Type B pancreatic cell (in vitro differentiated cells): ENCODE measurements around the gene DNAJB7. TPM values are rescaled to one million over a fixed set of nuclear protein-coding genes. Genes with fewer than 3 reads are reported as not detected.

Experiments
- DNase-seq: peaks from one replicate; pipeline ENCODE4 v3.0.0; 2021; ENCODE audit warnings: mixed read lengths; ENCODE audit not compliant: unreplicated experiment; ENCODE audit errors: extremely low spot score
- H3K27ac Mint-ChIP-seq: 2 replicates; pipeline ENCODE4 v1.8.0; 2021; ENCODE audit warnings: mild to moderate bottlenecking, mixed read lengths
- H3K27me3 Mint-ChIP-seq: 2 replicates; pipeline ENCODE4 v1.8.0; 2021; ENCODE audit warnings: mixed read lengths
- H3K36me3 Mint-ChIP-seq: 2 replicates; pipeline ENCODE4 v1.8.0; 2021; ENCODE audit warnings: mixed read lengths
- H3K4me1 Mint-ChIP-seq: one replicate; pipeline ENCODE4 v1.8.0; 2021; ENCODE audit warnings: mixed read lengths; ENCODE audit not compliant: unreplicated experiment
- H3K4me3 Mint-ChIP-seq: 2 replicates; pipeline ENCODE4 v1.8.0; 2021; ENCODE audit warnings: mild to moderate bottlenecking, mixed read lengths
- H3K9me3 Mint-ChIP-seq: 2 replicates; pipeline ENCODE4 v1.8.0; 2021; ENCODE audit warnings: mixed read lengths
- long read RNA-seq: library from polyadenylated mRNA; unstranded; transcript quantifications from one replicate; pipeline ENCODE4 v2.0.0, GENCODE V29; 2020
- total RNA-seq: library from RNA; stranded (reverse); gene quantifications from 2 replicates; pipeline ENCODE4 v1.2.1, GENCODE V29; 2021; ENCODE audit warnings: low replicate concordance
- TF ChIP-seq, protein P1 (sequence below): fragments of 200-600 bp; sonication (generic); conservative IDR thresholded peaks from 2 replicates; pipeline ENCODE4 v1.5.0; 2021; ENCODE audit warnings: antibody characterized with exemption, mild to moderate bottlenecking

The DNAJB7 gene
- total RNA-seq = 0.10 TPM in 1 of 2 replicates, not detected in the other
- long read RNA-seq, transcript DNAJB7-201 (1 exons, 2,578 nt) = major isoform, 13 of 13 reads
- long read RNA-seq, partial matches to known transcripts = 0 of 13 reads
- long read RNA-seq, other reads (novel, unspliced or antisense) = 0 of 13 reads

DNA sequence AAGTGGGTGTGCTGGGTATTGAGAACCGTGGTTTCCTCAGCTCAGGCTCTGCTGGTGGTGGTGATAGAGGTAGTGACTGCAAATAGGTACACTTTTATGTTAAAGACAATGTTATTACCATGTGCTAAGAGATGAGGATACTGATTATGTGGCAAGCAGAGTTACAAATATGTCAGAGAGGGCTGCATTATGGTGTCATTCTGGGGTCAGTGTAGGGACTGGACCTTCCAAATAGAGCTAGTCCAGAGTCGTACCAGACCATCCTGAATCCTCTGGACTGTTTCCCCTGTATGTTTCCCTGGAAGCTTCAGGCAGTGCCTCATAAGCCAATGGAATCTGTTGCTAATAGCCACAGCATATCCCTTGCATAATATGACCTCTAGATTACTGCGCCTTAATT, at the start of gene DNAJB7:
TSS of gene DNAJB7 (minus strand) at position 101 of the 400 bp plus-strand sequence. CDS start 119 bp downstream, outside the sequence.
- peaks cover 9% of the 10 kb centered on the region for H3K36me3 Mint-ChIP-seq
- H3K4me3 Mint-ChIP-seq = no peak within 1 kb of the TSS
- peaks cover 6% of the 10 kb centered on the region for H3K4me1 Mint-ChIP-seq
- H3K27ac Mint-ChIP-seq = peak within 1 kb of the TSS; percentile 63
- DNase-seq = no peak
- H3K27me3 Mint-ChIP-seq = no peaks in the 10 kb centered on the region
- H3K9me3 Mint-ChIP-seq = no peaks in the 10 kb centered on the region
- TF ChIP-seq, protein P1, sequence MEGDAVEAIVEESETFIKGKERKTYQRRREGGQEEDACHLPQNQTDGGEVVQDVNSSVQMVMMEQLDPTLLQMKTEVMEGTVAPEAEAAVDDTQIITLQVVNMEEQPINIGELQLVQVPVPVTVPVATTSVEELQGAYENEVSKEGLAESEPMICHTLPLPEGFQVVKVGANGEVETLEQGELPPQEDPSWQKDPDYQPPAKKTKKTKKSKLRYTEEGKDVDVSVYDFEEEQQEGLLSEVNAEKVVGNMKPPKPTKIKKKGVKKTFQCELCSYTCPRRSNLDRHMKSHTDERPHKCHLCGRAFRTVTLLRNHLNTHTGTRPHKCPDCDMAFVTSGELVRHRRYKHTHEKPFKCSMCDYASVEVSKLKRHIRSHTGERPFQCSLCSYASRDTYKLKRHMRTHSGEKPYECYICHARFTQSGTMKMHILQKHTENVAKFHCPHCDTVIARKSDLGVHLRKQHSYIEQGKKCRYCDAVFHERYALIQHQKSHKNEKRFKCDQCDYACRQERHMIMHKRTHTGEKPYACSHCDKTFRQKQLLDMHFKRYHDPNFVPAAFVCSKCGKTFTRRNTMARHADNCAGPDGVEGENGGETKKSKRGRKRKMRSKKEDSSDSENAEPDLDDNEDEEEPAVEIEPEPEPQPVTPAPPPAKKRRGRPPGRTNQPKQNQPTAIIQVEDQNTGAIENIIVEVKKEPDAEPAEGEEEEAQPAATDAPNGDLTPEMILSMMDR = no peak

DNA sequence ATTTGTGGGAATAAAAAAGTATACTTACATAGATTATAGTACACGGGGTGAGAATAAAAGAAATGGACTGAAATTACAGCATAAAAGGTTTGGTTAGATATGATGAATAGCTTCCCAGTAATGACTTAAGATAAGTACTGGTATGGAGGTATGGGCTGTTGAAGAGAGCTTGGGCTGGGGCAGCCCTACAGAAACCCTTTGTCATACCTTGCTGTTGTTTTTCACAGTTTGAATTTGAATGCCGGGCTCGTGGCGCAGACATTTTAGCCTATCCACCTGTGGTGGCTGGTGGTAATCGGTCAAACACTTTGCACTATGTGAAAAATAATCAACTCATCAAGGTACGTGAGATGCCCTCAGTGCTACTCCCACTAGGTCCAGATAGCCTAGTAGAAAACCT, 47.0 kb upstream of the DNAJB7 start:
- peaks cover 14% of the 10 kb centered on the region for H3K36me3 Mint-ChIP-seq
- no peaks in the 10 kb centered on the region for H3K4me1 Mint-ChIP-seq
- no peak overlapping the region for H3K27ac Mint-ChIP-seq
- TF ChIP-seq, protein P1 = no peak
- no peak overlapping the region for H3K4me3 Mint-ChIP-seq
- H3K27me3 Mint-ChIP-seq = no peaks in the 10 kb centered on the region
- no peaks in the 10 kb centered on the region for H3K9me3 Mint-ChIP-seq
- DNase-seq = no peak

DNA sequence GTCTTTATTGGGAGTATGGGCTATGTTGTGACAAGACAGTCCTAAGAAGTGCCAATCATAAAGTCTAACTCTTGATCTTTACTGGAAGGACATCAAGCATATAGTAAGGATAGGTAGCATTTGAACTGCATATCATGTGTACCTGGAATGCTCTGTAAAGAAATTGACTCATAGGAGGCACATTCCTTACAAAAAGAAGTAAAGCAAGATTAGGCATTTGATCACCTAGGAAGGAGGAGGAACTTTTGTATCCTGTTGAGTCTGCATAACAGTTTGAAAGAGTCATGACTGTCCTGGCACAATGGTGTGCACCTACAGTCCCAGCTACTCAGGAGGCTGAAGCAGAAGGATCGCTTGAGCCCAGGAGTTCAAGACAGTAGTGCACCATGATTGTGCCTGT, 42.2 kb upstream of the DNAJB7 start:
- Mint-ChIP-seq H3K36me3 (peaks cover 12% of the 10 kb centered on the region), H3K4me3 (no peak overlapping the region), H3K9me3 (no peaks in the 10 kb centered on the region), H3K27me3 (no peaks in the 10 kb centered on the region), H3K4me1 (peaks cover 2% of the 10 kb centered on the region), H3K27ac (no peak overlapping the region)
- no peak for DNase-seq
- TF ChIP-seq, protein P1 = no peak

DNA sequence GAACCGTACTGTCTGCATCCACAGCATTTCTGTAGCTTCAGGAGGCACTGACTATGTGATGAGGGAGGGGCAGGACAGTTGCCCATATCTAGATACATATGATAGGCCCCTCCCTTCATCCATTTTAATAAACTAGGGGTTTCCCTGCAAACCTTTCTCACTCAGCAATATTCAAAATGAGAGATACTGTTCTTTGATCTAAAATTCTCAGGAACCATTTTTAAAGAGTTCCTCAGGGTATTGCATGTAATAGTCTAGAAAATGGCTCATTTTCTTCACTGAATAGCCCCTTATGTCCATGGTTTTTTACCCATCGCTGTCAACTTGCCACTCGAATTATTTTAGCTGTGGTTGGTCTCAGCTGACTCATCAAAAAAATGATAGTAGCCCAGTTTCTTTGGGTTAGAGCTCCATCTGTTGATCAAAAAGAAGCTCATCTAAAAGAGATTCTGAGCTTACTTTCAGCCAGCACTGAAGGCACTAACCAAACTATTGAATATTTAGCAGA, 37.0 kb upstream of the DNAJB7 start:
- Mint-ChIP-seq H3K4me3 (no peak overlapping the region), H3K27ac (no peak overlapping the region), H3K9me3 (no peaks in the 10 kb centered on the region), H3K36me3 (peaks cover 1% of the 10 kb centered on the region), H3K4me1 (peaks cover 6% of the 10 kb centered on the region), H3K27me3 (no peaks in the 10 kb centered on the region)
- TF ChIP-seq, protein P1 = peak; percentile 67
- DNase-seq = no peak

DNA sequence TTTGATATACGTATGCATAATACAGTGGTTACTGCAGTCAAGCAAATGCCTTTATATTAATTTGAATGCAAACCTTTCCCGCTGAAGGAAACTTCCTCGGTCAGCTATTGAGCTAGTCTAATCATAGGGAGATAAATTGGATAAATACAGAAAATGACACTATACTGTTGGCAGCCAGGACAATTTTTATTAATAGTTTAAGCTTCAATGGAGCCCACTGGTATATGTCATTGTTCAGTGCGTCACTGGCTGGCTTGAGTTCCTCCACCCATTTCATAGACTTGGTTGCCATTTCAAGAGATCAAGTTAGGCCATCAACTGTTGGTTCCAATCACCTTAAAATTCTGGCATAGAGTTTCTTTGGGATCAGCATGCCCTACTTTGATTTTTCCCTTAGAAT, 32.5 kb upstream of the DNAJB7 start:
- TF ChIP-seq, protein P1 = no peak
- Mint-ChIP-seq H3K4me1 (peaks cover 6% of the 10 kb centered on the region), H3K36me3 (peaks cover 1% of the 10 kb centered on the region), H3K27ac (no peak overlapping the region), H3K4me3 (no peak overlapping the region), H3K27me3 (no peaks in the 10 kb centered on the region), H3K9me3 (no peaks in the 10 kb centered on the region)
- DNase-seq = no peak
